ENCODE results near the gene HSPBAP1. TPM values are rescaled to one million over a fixed set of nuclear protein-coding genes. Genes with fewer than 3 reads are reported as not detected.
"Not testable (repeated sequence)": the region's sequence is repeated elsewhere in the genome, so short reads cannot be mapped to it uniquely, and the experiment has no call there.

The HSPBAP1 gene
- total and polyA plus RNA-seq, 10 donors: 16.9 to 42.9 (median 23.8) TPM

- Histone ChIP-seq H3K27ac (no peak overlapping the region), H3K36me3 (peaks cover 0 to 82% (median 12%) of the 10 kb centered on the region in 6 donors), H3K4me1 (no peaks in the 10 kb centered on the region), H3K27me3 (replicated peaks in 1 of 7) (no peaks in the 10 kb centered on the region), H3K9me3 (peaks cover 0 to 9% (median 0%) of the 10 kb centered on the region in 8 donors), H3K4me3 (no peak overlapping the region)
- 92 to 97% (median 95%) methylated on average over 4 of the region's 4 CpGs for WGBS, 5 donors
- intact Hi-C loops (cut with DNase I; ENCODE audit: low total_unique reads): no loop called here
- no peak for TF ChIP-seq POLR2AphosphoS5 (IDR thresholded peaks at IDR 0.05)
- no peak for TF ChIP-seq CTCF (IDR thresholded peaks at IDR 0.05 in 8 of 11, conservative IDR thresholded peaks at IDR 0.05 in 3 of 11)
- no peak for TF ChIP-seq POLR2A (IDR thresholded peaks at IDR 0.05)
- DNase-seq: no peak
These were observed 48.1 kb downstream of the HSPBAP1 start for GRCh38 chr3:122745369-122746021.

GRCh38 chr3:122743581-122744120, 50.0 kb downstream of the HSPBAP1 start:
- H3K36me3 ChIP-seq: peaks cover 0 to 87% (median 25%) of the 10 kb centered on the region in 6 donors
- 87 to 98% (median 95%) methylated on average over 4 of the region's 4 CpGs for WGBS, 5 donors
- DNase-seq: no peak
- H3K4me1 ChIP-seq: no peaks in the 10 kb centered on the region
- peaks cover 0 to 9% (median 0%) of the 10 kb centered on the region in 8 donors for H3K9me3 ChIP-seq
- no peaks in the 10 kb centered on the region for H3K27me3 ChIP-seq (replicated peaks in 1 of 7)
- TF ChIP-seq POLR2A (IDR thresholded peaks at IDR 0.05): no peak
- no peak for TF ChIP-seq POLR2AphosphoS5 (IDR thresholded peaks at IDR 0.05)
- no peak for TF ChIP-seq CTCF (IDR thresholded peaks at IDR 0.05 in 8 of 11, conservative IDR thresholded peaks at IDR 0.05 in 3 of 11)
- no peak overlapping the region for H3K27ac ChIP-seq
- no peak overlapping the region for H3K4me3 ChIP-seq
- intact Hi-C loops (cut with DNase I; ENCODE audit: low total_unique reads): no loop called here

- intact Hi-C loops (cut with DNase I; ENCODE audit: low total_unique reads): no loop called here
- Histone ChIP-seq H3K27ac (no peak overlapping the region), H3K36me3 (peaks cover 0 to 81% (median 25%) of the 10 kb centered on the region in 6 donors), H3K27me3 (replicated peaks in 1 of 7) (no peaks in the 10 kb centered on the region), H3K4me3 (no peak overlapping the region), H3K4me1 (no peaks in the 10 kb centered on the region), H3K9me3 (peaks cover 0 to 9% (median 0%) of the 10 kb centered on the region in 8 donors)
- no peak for TF ChIP-seq POLR2A (IDR thresholded peaks at IDR 0.05)
- TF ChIP-seq CTCF (IDR thresholded peaks at IDR 0.05 in 8 of 11, conservative IDR thresholded peaks at IDR 0.05 in 3 of 11): no peak
- no peak for TF ChIP-seq POLR2AphosphoS5 (IDR thresholded peaks at IDR 0.05)
- DNase-seq: no peak
These were observed 51.4 kb downstream of the HSPBAP1 start for GRCh38 chr3:122742234-122742633.

GRCh38 chr3:122739172-122739571, 54.5 kb downstream of the HSPBAP1 start:
- Histone ChIP-seq H3K9me3 (peaks cover 0 to 9% (median 0%) of the 10 kb centered on the region in 8 donors), H3K27me3 (replicated peaks in 1 of 7) (no peaks in the 10 kb centered on the region), H3K4me3 (no peak overlapping the region), H3K36me3 (peaks cover 0 to 56% (median 25%) of the 10 kb centered on the region in 6 donors), H3K27ac (no peak overlapping the region), H3K4me1 (no peaks in the 10 kb centered on the region)
- no peak for DNase-seq
- 81 to 97% (median 89%) methylated on average over 3 of the region's 3 CpGs for WGBS, 5 donors
- intact Hi-C loops (cut with DNase I; ENCODE audit: low total_unique reads): no loop called here
- TF ChIP-seq CTCF (IDR thresholded peaks at IDR 0.05 in 8 of 11, conservative IDR thresholded peaks at IDR 0.05 in 3 of 11) (no peak), POLR2AphosphoS5 (IDR thresholded peaks at IDR 0.05) (no peak), POLR2A (IDR thresholded peaks at IDR 0.05) (no peak)

GRCh38 chr3:122732682-122733525, 60.7 kb downstream of the HSPBAP1 start:
- H3K4me1 ChIP-seq; intact Hi-C loops (cut with DNase I; ENCODE audit: low total_unique reads); H3K9me3 ChIP-seq; H3K4me3 ChIP-seq; H3K27me3 ChIP-seq (replicated peaks in 1 of 7); H3K27ac ChIP-seq; DNase-seq: not testable (repeated sequence)
- 85 to 93% (median 91%) methylated on average over 19 to 22 of the region's 22 CpGs for WGBS, 5 donors
- H3K36me3 ChIP-seq: peaks cover 0 to 51% (median 16%) of the 10 kb centered on the region in 6 donors

All from spleen (tissue), 11 donors.